Activated CD4-positive, alpha-beta T cell treated with anti-CD3 and anti-CD28 coated beads, Interleukin-2, Interleukin-4, amounts not matched to agents 100 ng/mL and 50 ng/mL, durations not matched to agents 16 hours and 8 hours (primary cell): ENCODE measurements around the gene CTIF.
A peak's percentile ranks its signal among the peaks of the same experiment; 100 is the strongest.

Experiments
- DNase-seq: peaks from one replicate; pipeline ENCODE4 v3.0.0-alpha.2; 2020; ENCODE audit warnings: low spot score

Gene CTIF

DNA sequence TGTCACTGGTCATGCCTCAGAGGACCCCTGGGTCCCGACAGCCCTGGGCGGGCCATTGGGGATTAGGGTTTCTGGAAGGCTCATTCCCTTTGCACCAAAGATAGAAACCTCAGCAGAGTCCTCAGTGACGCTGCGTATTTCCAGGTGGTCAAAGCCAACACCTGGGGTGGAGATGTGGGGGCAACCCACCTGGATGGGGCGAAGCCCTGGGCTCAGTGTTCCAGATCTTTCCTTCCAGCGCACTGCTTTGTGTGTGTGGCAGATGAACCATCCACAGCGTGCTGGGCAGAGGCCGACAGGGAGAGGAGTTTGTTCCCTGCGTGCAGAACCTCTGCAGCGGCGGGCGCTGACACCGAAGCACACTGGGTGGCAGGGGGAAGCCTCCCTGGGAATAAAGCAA is 143.9 kb downstream of the CTIF start:
- no peak for DNase-seq

DNA sequence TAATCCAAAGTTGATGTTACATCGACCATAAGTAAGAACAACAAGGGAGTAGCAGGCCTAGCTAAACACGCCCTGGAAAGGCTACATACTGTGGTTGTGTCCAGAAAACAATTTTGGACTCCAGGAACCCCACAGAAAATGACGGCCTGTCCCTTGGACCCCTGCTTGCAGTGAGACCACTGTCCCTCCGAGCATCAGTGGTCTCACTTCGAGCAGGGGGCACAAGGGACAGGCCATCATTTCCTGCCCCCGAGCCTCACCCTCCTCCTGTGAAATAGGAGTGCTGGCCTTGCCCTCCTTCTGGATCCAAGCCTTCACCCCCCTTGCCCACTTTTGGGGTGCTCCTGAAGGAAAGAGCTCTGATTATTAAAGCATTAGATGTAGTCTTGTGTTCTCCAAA is 144.4 kb downstream of the CTIF start:
- DNase-seq: no peak

DNA sequence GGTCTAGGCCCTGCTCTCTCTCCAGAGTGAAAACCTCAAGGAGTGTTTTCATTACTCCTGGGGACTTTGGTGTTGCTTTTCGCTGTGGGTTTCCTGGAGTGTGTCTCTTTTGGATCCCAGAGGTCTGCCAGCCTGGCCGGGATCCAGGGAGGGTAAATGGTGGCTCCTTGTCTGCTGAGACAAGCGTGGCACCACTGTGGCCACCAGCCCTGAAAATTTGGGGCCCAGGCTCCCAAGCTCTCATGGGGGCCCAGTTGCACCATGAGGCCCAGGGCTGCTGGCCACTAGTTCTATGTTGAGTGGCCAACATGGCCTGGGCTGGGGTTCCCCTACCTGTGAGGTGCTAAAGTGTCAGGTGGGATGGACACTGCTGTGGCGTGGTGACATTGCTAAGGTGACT is 144.8 kb downstream of the CTIF start:
- no peak for DNase-seq

DNA sequence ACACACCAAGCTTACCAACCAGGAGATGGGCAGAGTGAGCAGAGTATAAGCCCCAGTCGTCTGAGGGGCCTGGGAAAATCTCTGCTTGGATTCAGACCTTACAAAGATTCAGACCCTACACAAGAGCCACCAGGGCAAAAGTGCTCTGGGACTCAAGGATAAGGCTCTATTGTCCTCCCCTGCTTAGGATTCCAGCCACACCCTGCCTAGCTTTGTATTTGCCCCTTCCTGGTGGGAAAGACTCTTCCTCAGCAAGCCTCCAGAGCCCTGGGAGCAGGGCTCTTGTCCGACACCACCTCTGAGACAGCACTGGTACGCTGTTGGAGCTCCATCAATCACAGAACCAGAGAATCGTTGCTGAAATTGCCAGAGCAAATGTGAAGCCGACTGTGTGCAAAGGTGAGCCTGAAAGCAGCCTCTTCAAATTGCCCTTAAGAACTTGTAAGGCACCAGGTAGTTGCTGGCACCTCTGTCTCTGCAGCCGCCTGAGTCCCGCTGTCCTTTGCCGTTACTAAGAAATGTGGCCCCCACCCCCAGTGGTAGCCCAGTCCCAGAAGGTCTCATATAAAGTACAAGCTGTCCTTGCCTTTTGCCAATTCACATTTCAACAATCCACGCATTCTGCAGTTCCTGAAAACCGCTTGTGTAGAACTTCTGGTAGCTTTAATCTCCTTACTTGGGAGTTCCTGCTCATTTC is 148.7 kb downstream of the CTIF start:
- DNase-seq: no peak

DNA sequence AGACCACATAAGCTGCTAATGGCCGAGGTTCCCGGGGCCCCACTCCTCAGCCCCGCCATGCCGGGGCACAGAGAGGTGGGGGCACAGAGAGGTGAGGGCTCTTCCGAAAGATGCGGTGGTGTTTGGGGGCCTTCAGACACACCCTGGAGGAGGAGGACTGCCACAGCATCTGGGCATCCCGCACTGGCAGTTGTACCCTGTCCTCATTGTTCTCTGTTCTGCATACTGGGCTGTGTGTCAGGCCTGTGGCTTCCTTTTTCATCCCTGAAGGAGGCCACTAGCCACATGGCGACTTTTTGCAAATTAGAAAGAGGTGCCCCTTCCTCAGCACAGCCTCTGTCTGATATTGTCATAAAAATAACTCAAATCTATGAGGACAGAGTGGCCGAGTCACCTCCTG is 150.1 kb downstream of the CTIF start:
- DNase-seq: no peak

DNA sequence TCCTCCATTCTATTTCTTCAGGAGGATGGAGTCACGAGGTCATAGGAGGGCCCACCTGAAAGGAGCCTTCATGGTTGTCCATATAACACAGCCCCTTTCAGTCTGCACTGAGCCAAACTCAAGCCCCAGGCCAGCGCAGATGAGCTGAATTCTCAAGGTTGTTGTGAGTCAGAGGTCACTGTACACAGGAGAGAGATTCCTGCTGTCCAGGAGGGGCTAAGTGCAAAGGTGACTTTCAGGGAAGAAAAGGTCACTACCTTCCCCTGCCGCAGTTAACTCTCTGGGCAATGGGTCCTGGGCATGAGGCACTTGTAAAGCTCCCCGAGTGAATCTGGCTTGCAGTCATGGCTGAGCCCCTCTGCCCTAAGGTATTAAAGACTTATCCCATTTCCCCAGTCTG is 150.7 kb downstream of the CTIF start:
- no peak for DNase-seq

DNA sequence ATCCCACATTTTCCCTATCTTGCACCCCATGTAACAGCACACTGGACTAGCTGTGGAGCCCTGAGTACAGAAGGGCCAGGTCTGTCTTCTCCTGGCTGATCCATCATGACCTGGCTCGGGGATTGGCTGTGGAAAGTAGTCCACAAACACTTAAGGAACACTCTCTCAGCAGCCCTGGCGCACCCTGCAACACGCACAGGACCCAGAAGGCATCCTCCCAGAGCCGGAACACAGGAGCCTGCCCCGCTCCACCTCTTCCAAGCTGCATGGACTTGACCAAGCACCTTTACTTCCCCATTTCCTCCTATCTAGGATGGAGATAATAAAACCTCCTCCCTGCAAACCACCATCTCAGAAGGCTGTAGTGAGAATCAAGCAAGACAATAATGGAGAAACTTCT is 151.7 kb downstream of the CTIF start:
- DNase-seq: no peak

DNA sequence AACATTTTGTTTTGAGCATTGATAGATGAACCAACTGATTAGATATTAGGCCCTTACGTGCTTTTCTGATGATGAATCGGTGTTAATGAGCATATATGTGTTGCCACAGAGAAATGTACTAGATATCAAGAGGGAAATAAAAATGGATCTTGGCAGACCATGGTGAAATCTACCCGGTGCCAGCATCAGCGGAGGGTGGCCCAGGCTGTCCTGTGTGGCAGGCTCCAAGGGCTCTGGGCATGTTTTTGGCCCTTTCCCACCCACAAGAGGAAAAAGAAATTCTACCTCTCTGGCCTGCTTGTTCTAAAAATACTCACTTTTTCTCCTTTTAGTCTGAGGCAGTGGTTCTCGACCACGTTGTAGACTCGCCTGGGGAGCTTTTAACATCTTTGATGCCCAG is 154.2 kb downstream of the CTIF start:
- no peak for DNase-seq

DNA sequence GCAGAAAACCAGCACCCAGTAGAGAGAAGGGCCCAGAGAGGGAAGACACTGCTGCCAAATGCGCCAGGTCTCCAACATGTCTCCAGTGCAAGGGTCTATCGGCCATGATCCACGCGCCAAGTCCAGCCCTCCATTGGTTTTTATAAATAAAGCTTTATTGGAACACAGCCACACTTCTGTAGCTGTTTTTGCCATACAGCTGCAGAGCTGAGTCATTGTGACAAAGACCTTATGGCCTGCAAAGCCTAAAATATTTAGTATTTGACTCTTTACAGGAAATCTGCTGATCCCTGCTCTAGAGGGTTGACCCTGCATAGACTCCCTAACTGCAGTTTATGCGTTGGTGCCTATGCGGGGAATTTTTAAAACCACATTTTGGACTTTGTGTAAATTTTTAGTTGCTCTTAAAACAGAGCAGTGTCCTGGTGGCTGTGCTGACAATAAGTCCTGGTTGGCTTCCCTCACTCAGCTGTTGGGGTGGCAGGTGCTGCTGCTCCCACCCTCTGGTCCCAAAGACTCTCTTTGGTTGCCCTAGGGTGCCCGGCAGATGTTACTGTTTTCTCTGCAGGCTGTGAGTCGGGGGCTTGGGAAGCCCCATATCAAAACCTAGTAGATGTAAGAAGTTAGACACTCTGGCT is 154.9 kb downstream of the CTIF start:
- no peak for DNase-seq

DNA sequence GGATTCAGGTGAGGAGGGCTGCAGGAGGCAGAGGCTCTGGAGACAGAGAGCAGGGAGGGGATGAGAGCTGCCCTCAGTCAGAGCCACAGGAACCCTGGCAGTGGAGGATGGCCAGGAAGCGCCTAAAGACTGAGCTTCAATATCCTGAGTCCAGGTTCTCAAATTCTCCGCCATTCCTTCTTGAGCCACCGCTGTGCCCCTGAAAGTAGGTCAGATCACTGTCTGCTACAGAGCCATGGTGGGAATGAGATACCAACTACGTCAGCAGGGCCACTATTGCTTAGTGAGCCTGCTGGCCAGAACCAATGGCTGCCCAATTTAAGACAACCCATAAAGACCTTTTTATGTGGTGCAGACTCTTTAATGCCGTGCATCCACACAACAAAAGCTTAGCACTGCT is 155.5 kb downstream of the CTIF start:
- no peak for DNase-seq

DNA sequence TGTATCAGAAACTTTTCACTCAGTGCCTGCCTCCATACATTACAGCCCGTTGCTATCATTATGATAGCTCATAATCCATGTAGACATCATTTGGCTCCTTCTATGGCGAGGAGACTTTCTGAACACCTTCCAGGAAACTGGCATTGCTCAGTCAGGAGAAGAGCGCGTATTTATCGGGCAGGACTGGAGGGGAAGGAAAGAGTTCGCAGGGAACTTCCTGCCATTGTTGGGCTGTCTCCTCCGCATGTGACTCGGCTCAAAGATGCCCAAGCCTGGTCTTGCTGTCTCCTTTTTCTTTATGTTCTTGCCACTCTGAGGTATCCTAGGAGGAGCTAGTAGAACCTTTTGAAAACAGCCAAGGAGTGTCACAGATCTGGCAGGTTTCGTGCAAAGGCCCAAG is 156.8 kb downstream of the CTIF start:
- no peak for DNase-seq

DNA sequence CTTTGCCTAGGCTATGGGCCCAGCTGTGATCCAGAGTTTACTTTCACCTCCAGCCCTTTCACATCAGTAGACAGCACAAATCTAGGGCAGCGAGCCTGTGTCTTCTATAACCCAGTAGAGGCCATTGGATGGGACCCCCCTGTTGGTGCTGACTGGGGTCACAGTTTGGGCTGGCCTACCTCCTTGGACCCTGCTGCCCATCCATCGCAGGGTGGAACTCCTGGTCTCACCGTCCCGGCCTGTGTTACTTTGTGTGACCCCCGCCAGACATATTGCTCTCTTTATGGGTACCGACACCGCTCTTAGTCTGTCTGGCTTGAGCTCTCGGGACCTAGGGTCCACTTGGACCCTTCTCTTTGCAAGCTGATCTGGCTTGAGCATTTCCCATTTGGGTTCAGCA is 157.4 kb downstream of the CTIF start:
- DNase-seq: no peak

DNA sequence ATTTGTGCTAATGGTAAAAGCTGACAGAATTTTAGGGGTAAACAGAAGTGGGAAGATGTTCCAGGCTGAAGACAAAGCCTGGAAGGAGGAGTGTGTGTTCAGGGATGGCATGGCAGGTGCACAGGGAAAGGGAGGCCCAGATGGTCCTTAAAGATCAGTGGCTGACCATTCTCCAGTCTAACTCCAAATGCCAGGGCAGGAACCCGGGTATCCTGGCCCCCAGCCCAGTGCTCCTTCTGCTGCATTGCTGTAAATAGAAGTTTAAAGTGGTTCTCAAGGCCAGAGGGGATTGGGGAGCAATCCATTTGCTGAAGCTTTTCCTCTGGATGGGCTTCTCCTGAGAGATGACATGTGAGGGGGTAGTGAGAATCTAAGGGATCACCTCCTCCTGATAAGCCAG is 158.6 kb downstream of the CTIF start:
- no peak for DNase-seq

DNA sequence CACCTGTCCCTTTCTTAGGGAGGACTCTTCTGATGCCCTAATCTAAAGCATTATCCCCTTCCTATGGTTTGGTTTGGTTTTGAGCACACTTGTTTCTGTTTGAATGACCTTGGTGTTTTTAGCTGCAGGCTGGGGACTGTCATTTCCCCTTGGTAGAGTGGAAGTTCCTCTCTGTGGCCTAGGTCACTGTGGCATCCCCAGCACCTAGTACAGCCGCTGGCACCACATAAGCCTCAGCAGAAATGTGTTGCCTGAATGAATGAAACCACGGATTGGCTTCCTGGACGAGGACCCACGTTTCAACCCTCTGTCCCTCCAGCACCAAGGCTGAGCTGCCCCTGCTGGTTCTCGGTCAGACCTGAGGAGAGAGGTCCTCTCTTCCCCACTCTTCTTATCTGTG is 159.9 kb downstream of the CTIF start:
- peak; percentile 34 for DNase-seq

DNA sequence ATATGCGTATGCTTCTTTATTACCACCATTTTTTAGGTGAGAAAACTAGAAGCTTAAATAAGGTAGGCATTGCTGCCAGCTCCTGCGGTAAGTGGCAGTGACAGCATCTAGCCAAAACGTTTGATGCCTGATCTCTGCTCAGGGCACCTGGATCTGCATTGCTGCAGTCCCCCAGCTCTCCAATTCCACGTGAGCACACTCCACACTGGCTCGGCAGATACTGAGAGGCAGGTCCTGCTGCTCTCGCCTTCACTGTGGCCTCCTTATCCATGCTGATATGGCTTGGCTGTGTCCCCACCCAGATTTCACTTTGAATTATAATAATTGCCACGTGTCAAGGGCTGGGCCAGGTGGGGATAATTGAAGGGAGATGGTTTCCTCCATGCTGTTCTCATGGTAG is 160.9 kb downstream of the CTIF start:
- no peak for DNase-seq

DNA sequence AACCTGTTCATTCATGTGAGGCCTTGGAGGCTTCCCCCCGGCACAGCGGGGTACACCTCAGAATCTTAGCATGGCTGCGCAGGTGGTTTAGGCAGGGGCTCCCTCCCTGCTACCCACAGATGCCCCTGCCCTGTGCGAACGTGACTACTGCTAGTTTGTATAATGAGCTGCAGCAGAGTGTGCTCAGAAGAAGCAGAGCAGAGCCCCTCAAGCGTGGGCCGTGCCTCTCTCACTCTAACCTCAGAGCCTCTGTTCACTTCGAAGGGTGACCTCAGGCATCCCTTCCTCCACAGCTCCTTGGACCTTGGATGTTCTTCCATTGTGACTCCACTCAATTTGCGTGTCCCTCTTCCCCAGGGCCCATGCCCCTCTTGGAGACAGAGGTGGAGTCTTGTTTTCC is 161.6 kb downstream of the CTIF start:
- no peak for DNase-seq

DNA sequence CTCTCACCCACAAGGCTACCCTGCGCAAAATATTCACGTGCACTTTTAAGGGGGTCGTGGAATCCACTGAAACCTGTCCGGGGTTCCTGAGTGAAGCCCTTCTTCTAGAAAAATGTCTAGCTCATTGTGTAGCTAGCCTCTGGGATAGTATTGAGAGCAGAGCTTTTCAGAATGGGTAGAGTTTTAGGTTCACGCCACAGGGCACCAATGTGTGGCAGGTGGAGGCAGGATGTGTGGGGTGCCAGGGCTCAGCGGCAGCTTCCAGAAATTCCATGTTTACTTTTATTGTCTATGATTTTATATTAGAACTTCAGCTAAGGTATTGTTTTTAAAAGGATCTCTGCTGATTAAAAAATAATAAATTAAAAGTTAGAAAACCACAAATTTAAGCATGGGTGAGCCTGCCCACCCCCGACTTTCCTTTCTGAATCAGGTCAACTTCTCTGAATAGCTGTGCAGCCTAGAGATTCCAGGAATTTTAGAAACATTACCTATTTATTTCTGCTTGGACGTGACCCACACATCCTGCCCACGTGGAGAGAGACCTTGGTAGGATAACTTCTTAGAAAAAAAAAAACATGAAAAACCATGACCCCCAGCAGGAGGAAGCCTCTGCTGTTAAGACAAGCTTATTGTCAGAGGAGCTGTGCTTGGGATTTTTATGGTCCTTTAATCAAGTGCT is 163.7 kb downstream of the CTIF start:
- no peak for DNase-seq

DNA sequence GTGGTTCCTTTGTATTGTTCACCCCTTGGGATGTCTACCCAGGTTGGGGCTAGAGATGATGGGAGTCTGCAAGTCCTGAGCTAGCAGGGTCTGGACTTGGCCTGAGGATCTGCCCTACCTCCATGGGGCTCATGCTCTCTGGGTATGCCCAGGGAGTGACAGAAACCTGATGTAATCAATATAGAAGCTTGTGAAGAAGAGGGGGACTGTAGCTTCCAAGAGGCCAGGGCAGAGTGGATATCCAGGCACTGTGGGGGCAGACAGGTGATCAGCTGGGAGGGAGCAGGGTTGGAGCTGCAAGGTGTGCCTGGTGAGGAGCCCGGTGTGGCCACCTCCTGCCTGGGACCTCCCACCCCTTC is 164.2 kb downstream of the CTIF start:
- DNase-seq: no peak

DNA sequence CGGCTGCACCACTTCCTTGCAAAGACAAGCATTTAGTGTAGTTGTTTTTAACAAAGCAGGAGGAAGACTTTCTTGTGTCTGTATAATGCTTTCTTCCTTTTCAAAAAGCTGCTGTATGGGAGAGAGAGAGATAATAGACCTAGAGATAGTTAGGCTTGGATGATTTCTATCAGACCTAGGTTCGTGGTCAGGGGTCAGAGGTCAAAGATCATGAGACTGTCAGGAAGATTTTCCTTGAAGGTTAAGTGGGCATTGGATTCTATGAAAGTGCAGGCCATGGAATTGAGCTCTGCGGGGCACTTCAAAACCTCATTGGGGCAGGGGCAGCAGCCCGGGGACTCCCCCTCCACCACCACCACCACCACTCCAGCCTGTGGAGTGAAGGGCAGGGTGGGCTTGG is 164.6 kb downstream of the CTIF start:
- DNase-seq: no peak

DNA sequence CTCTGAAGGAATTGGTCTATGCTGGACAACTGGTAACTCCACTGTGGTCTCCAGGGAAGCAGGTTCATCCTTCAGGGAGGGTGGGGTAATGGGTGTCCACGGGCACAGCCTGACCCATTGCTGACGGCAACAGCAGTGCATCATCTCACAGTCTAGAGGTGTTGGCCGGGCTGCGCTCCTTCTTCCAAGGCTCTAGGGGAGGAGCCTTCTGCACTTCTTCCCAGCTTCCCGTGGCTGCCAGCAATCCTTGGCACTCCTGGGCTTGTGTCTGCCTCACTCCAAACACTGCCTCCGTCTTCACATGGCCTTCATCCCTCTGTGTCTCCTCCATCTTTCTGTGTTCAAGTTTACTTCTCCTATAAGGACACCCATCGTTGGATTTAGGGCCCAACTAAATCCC is 166.2 kb downstream of the CTIF start:
- no peak for DNase-seq

DNA sequence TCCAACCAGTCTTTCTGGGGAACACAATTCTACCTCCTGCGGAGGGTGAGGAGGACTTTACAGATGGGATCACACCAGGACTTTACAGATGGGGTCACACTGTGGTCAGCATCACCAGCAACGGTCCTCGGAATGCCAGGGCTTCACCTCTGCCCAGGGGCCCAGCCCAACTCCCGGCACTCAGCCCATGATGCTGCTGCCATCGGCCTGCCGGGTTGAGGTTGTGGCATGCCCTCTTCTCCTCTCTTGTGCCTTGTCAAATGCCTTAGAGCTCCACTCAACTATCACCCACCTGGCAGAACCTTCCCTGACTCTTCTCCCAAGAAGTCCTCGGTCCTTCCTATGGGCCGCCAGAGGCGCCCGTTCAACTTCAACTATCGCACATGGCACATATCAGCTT is 166.7 kb downstream of the CTIF start:
- DNase-seq: no peak

DNA sequence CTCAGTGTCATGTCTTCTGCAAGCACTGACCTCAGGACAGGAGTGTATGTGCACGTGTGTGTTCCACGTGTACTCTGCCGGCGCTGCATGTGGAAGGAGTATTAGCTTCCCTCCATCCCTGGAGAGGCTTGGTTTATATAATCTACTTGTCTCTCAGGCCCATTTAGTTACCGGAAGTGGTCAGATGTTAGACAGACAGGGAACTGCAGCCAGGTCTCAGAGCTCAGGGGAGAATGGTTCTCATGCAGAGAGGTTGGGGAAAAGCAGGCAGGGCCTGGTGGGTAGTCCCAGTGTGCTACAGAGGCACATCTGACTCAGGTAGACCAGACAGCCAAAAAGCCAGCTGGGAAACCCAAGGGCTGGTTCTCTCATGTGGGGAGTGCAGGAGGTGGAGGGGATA is 167.9 kb downstream of the CTIF start:
- no peak for DNase-seq

DNA sequence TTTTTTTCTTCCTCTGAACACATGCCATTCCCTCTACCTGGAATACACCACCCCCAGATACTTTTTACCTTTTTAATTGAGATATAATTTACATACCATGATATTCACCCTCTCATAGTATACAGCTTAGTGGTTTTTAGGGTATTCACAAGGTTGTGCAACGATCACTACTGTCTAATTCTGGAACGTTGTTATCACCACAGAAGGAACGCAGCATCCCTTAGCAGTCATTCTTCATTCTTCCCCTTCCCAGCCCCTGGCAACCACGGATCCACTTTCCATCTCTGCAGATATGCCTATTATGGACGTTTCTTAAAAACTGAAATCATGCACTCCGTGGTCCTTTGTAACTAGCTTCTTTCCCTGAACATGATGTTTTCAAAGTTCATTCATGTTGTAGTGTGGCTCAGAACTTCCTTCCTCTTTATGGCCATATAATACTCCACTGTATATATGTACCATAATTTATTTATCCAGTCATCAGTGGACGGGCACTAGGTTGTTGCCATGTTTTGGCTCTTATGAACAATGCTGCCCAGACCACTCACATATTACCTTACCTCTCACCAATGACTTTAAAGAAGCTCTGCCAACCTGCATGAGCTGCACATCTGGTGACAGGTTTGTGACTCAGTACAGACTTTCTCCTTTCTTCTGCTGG is 168.9 kb downstream of the CTIF start:
- DNase-seq: no peak
